ENCODE results near the gene CPNE4. TPM values are rescaled to one million over a fixed set of nuclear protein-coding genes. Genes with fewer than 3 reads are reported as not detected.

Gene CPNE4
- total RNA-seq, 4 donors from 2014 or later = 0.53 to 2.1 TPM; not detected in 2

- Histone ChIP-seq H3K9me3 (no peaks in the 10 kb centered on the region), H3K27me3 (no peaks in the 10 kb centered on the region), H3K4me3 (no peak overlapping the region), H3K27ac (no peak overlapping the region), H3K4me1 (no peaks in the 10 kb centered on the region), H3K36me3 (no peaks in the 10 kb centered on the region)
- no peak for DNase-seq
- TF ChIP-seq, protein P1, sequence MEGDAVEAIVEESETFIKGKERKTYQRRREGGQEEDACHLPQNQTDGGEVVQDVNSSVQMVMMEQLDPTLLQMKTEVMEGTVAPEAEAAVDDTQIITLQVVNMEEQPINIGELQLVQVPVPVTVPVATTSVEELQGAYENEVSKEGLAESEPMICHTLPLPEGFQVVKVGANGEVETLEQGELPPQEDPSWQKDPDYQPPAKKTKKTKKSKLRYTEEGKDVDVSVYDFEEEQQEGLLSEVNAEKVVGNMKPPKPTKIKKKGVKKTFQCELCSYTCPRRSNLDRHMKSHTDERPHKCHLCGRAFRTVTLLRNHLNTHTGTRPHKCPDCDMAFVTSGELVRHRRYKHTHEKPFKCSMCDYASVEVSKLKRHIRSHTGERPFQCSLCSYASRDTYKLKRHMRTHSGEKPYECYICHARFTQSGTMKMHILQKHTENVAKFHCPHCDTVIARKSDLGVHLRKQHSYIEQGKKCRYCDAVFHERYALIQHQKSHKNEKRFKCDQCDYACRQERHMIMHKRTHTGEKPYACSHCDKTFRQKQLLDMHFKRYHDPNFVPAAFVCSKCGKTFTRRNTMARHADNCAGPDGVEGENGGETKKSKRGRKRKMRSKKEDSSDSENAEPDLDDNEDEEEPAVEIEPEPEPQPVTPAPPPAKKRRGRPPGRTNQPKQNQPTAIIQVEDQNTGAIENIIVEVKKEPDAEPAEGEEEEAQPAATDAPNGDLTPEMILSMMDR (IDR thresholded peaks at IDR 0.05) = no peak
- no peak for TF ChIP-seq POLR2A (IDR thresholded peaks at IDR 0.05)
These were observed 487.2 kb downstream of the CPNE4 start for GRCh38 chr3:131547585-131547984.

DNA sequence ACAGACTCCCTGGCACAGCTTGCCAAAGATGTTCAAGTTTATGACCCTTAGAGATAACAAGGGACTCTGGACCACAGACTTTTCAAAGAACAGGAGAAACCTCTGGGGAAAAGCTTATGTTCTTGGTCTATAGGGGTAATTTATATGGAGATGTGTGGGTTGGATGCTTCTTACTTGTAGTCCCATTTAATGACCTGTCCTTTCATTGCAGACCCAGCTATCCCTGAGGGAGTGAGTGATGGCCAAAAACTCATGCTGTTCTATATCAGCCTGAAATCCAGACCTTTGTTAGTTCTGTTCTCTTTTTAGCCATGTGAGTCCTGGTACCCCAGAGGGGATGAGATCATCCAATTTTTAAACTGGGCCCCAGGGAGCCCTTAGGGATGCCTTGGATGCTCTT is 488.4 kb downstream of the CPNE4 start:
- no peaks in the 10 kb centered on the region for H3K36me3 ChIP-seq
- H3K27ac ChIP-seq = no peak overlapping the region
- no peak for TF ChIP-seq POLR2A (IDR thresholded peaks at IDR 0.05)
- TF ChIP-seq, protein P1 (IDR thresholded peaks at IDR 0.05) = no peak
- no peak overlapping the region for H3K4me3 ChIP-seq
- no peaks in the 10 kb centered on the region for H3K27me3 ChIP-seq
- no peaks in the 10 kb centered on the region for H3K9me3 ChIP-seq
- no peaks in the 10 kb centered on the region for H3K4me1 ChIP-seq
- DNase-seq = no peak

DNA sequence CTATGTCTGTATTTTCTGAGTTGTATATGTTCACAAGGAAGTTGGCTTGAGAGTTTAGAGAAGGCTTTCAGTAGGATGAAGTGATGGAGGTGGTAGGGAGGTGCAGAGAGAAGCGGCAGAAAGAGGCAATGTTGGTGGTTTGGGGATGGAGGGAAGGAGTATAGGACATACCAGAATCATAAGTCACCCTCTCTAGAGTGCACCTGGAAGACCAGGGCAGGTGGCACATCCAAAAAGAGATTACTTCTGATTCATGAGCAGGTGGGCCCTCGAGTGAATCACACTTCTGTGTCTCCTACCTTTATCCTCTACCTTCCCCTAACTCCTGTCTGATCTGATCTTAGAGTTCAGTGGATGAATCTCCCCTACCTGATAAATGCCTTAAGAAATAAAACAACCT is 490.3 kb downstream of the CPNE4 start:
- DNase-seq = no peak
- H3K27me3 ChIP-seq = no peaks in the 10 kb centered on the region
- TF ChIP-seq, protein P1 (IDR thresholded peaks at IDR 0.05) = no peak
- no peak for TF ChIP-seq POLR2A (IDR thresholded peaks at IDR 0.05)
- no peaks in the 10 kb centered on the region for H3K4me1 ChIP-seq
- no peaks in the 10 kb centered on the region for H3K9me3 ChIP-seq
- H3K27ac ChIP-seq = no peak overlapping the region
- no peak overlapping the region for H3K4me3 ChIP-seq
- H3K36me3 ChIP-seq = no peaks in the 10 kb centered on the region

- no peak overlapping the region for H3K27ac ChIP-seq
- H3K4me1 ChIP-seq = no peaks in the 10 kb centered on the region
- H3K36me3 ChIP-seq = no peaks in the 10 kb centered on the region
- H3K9me3 ChIP-seq = no peaks in the 10 kb centered on the region
- peak in 2 of 3 donors; percentile 17 to 47 for DNase-seq
- TF ChIP-seq, protein P1 (IDR thresholded peaks at IDR 0.05) = no peak
- no peak for TF ChIP-seq POLR2A (IDR thresholded peaks at IDR 0.05)
- H3K4me3 ChIP-seq = no peak overlapping the region
- no peaks in the 10 kb centered on the region for H3K27me3 ChIP-seq
These were observed 491.1 kb downstream of the CPNE4 start for GRCh38 chr3:131543714-131544113.

DNA sequence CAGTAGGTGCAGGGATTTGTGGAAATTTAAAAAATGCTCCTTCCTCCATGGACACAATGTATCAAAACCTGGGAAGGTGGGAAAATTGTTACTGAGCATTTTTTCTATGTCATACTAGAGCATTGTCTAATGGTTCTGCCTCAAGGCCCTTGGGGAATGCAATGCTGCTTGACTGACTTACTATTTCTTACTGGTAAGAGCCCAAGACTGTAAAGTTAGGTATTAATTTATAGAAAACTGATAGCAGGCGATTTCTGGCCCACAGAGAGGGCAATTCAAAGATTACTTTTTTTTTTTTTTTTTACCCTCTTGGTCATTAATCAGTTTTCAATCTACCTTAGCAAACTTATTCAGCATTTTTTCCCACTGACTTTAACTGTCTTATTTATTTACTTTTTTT is 493.5 kb downstream of the CPNE4 start:
- no peaks in the 10 kb centered on the region for H3K4me1 ChIP-seq
- H3K36me3 ChIP-seq = no peaks in the 10 kb centered on the region
- H3K4me3 ChIP-seq = no peak overlapping the region
- no peak for TF ChIP-seq POLR2A (IDR thresholded peaks at IDR 0.05)
- TF ChIP-seq, protein P1 (IDR thresholded peaks at IDR 0.05) = no peak
- H3K27me3 ChIP-seq = no peaks in the 10 kb centered on the region
- no peaks in the 10 kb centered on the region for H3K9me3 ChIP-seq
- no peak overlapping the region for H3K27ac ChIP-seq
- no peak for DNase-seq

- H3K27me3 ChIP-seq = no peaks in the 10 kb centered on the region
- no peak for TF ChIP-seq POLR2A (IDR thresholded peaks at IDR 0.05)
- TF ChIP-seq, protein P1 (IDR thresholded peaks at IDR 0.05) = no peak
- no peak overlapping the region for H3K4me3 ChIP-seq
- no peaks in the 10 kb centered on the region for H3K36me3 ChIP-seq
- no peak overlapping the region for H3K27ac ChIP-seq
- no peaks in the 10 kb centered on the region for H3K4me1 ChIP-seq
- no peaks in the 10 kb centered on the region for H3K9me3 ChIP-seq
- no peak for DNase-seq
These were observed 494.0 kb downstream of the CPNE4 start for GRCh38 chr3:131540821-131541220.
